Gastrocnemius medialis (tissue), 4 donors: ENCODE results near the gene LCE3D. TPM values are rescaled to one million over a fixed set of nuclear protein-coding genes. Genes with fewer than 3 reads are reported as not detected.
"Not testable (repeated sequence)": the region's sequence is repeated elsewhere in the genome, so short reads cannot be mapped to it uniquely, and the experiment has no call there.

ENCODE experiments used
- ATAC-seq, 2 donors: fragments of 150-250 bp; one replicate each; pipeline ENCODE4 v1.9.1; 2016
- DNase-seq, 2 donors: peaks; one replicate each; pipeline ENCODE4 v3.0.0-alpha.2; 2019
- H3K27ac ChIP-seq, 4 donors: fragments of 200-600 bp; sonication (generic); 1 replicate in 1 of 4; 2 replicates in 3 of 4; pipeline ENCODE4 v1.5.1; 2016 to 2018; ENCODE audit warnings: mild to moderate bottlenecking in 2 of 4, moderate library complexity in 1 of 4
- H3K27me3 ChIP-seq, 3 donors: fragments of 200-600 bp; sonication (generic) in 2 of 3; 1 replicate in 1 of 3; 2 replicates in 2 of 3; pipeline versions ENCODE4 v1.5.1 to v1.6.0; 2016 to 2019; ENCODE audit warnings: mild to moderate bottlenecking in 1 of 3, moderate library complexity in 1 of 3
- H3K36me3 ChIP-seq, 2 donors: fragments of 200-600 bp; sonication (generic) in 1 of 2; one replicate each; pipeline ENCODE4 v1.5.1; 2017 to 2018
- H3K4me1 ChIP-seq, 2 donors: fragments of 200-600 bp; sonication (generic) in 1 of 2; one replicate each; pipeline ENCODE4 v1.5.1; 2016 to 2017; ENCODE audit warnings: mild to moderate bottlenecking in 2 of 2
- H3K4me3 ChIP-seq, 4 donors: fragments of 200-600 bp; sonication (generic) in 3 of 4; 1 replicate in 1 of 4; 2 replicates in 3 of 4; pipeline ENCODE4 v1.5.1; 2016 to 2019; ENCODE audit warnings: mild to moderate bottlenecking in 2 of 4
- H3K9me3 ChIP-seq, 3 donors: fragments of 200-600 bp; sonication (generic) in 2 of 3; 1 replicate in 1 of 3; 2 replicates in 2 of 3; pipeline ENCODE4 v1.5.1; 2016 to 2019
- POLR2A ChIP-seq, 2 donors: fragments of 450-650 bp; IDR thresholded peaks; one replicate each; pipeline ENCODE4 v1.6.1; 2017; ENCODE audit warnings: antibody characterized with exemption in 2 of 2, mild to moderate bottlenecking in 2 of 2, moderate library complexity in 2 of 2
- in situ Hi-C, 4 donors: fragments of 200-750 bp; cut with MboI; loops; one replicate each; pipeline versions ENCODE4 v1.15.0 to v1.8.0; 2017; ENCODE audit warnings: low sequenced_read_pairs in 4 of 4
- intact Hi-C: fragments of 100-400 bp; cut with DNase I; formaldehyde crosslinking; loops from one replicate; pipeline ENCODE4 v1.15.1; 2023; ENCODE audit warnings: low total_unique reads
- total RNA-seq, 4 donors: library from RNA; depleted of rRNA; stranded (reverse); fragments of >200 nt; gene quantifications; one replicate each; pipeline versions ENCODE4 v1.1.0 to v1.2.3, GENCODE V29; 2016
- TF ChIP-seq, protein P1 (sequence below), 5 experiments: fragments of 450-650 bp in 3 of 5; fragments of 200-600 bp in 2 of 5; sonication (generic) in 2 of 5; IDR thresholded peaks in 4 of 5; conservative IDR thresholded peaks in 1 of 5; 1 replicate in 4 of 5; 2 replicates in 1 of 5; pipeline ENCODE4 v1.5.1; 2016 to 2019; ENCODE audit warnings: antibody characterized with exemption in 5 of 5, mild to moderate bottlenecking in 3 of 5, moderate library complexity in 3 of 5

Gene LCE3D
- total RNA-seq, 4 donors from 2014 or later: not detected

- no peak for DNase-seq
- no peak overlapping the region for H3K27ac ChIP-seq
- intact Hi-C loops (loop anchor here (5.0 kb wide), 1 partner anchor 35 kb away; no protein-coding TSS in a partner anchor), in situ Hi-C loops (no loop called here)
- no peak for TF ChIP-seq POLR2A (IDR thresholded peaks at IDR 0.05)
- no peak overlapping the region for H3K4me3 ChIP-seq
- H3K27me3 ChIP-seq: no peaks in the 10 kb centered on the region
- no peaks in the 10 kb centered on the region for H3K9me3 ChIP-seq
- no peaks in the 10 kb centered on the region for H3K36me3 ChIP-seq
- no peak for ATAC-seq
- no peaks in the 10 kb centered on the region for H3K4me1 ChIP-seq
Measured at GRCh38 chr1:152582647-152583046, 2.3 kb upstream of the LCE3D start.

DNA sequence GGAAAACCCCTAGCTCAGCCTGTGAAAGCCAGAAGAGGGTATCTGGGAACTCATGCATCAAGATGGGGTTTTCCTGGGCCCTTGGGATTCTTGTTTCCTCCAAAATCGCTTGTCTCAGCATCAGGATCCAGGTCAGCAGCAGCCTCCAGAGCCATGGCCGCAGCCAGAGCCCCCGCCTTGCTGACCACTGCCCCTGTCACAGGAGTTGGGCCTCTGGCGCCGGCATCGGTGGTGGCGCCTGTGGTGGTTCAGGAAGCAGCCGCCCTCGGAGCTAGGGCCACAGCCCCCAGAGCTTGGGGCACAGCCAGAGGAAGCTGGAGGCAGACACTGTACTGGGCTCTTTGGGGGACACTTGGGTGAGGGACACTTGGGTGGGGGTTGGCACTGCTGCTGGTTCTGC is 790 bp downstream of the LCE3D start:
- intact Hi-C loops, ATAC-seq, H3K27ac ChIP-seq, H3K9me3 ChIP-seq, H3K4me3 ChIP-seq, H3K4me1 ChIP-seq, DNase-seq, H3K27me3 ChIP-seq, H3K36me3 ChIP-seq: not testable (repeated sequence)
- in situ Hi-C loops: loop anchor here in 1 of 4 donors (10.0 kb wide), 1 partner anchor 45 kb away; the partner anchor contains the start of gene LCE3A

- intact Hi-C loops (no loop called here), in situ Hi-C loops (loop anchor here in 1 of 4 donors (10.0 kb wide), 1 partner anchor 48 kb away; the partner anchor contains the start of gene LCE3A)
- TF ChIP-seq, protein P1, sequence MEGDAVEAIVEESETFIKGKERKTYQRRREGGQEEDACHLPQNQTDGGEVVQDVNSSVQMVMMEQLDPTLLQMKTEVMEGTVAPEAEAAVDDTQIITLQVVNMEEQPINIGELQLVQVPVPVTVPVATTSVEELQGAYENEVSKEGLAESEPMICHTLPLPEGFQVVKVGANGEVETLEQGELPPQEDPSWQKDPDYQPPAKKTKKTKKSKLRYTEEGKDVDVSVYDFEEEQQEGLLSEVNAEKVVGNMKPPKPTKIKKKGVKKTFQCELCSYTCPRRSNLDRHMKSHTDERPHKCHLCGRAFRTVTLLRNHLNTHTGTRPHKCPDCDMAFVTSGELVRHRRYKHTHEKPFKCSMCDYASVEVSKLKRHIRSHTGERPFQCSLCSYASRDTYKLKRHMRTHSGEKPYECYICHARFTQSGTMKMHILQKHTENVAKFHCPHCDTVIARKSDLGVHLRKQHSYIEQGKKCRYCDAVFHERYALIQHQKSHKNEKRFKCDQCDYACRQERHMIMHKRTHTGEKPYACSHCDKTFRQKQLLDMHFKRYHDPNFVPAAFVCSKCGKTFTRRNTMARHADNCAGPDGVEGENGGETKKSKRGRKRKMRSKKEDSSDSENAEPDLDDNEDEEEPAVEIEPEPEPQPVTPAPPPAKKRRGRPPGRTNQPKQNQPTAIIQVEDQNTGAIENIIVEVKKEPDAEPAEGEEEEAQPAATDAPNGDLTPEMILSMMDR (IDR thresholded peaks at IDR 0.05 in 4 of 5, conservative IDR thresholded peaks at IDR 0.05 in 1 of 5): no peak
- no peak for TF ChIP-seq POLR2A (IDR thresholded peaks at IDR 0.05)
- ATAC-seq (no peak), DNase-seq (no peak)
- no peak overlapping the region for H3K4me3 ChIP-seq
- H3K4me1 ChIP-seq: no peaks in the 10 kb centered on the region
- H3K36me3 ChIP-seq: no peaks in the 10 kb centered on the region
- H3K9me3 ChIP-seq: no peaks in the 10 kb centered on the region
- H3K27me3 ChIP-seq: no peaks in the 10 kb centered on the region
- no peak overlapping the region for H3K27ac ChIP-seq
Measured at GRCh38 chr1:152577168-152577567, 3.1 kb downstream of the LCE3D start.

DNA sequence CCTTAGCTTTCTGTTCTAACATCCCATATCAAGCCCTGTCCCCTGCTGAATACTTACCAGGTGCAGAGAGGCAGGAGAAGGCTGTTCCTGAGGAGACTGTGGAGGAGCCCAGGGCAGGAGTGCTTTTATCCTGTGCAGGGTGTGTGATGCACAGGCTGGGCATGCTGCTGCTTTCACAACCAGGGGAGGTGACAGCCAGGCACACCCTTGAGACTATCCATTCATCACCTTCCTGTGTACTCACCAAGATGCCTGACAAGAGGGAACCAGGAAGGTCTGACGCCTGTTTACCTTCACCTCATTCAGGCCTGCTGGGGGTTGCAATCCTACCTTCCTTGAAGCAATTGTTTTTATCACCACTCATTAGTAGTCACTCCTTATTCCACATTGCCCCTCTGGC is 13.6 kb downstream of the LCE3D start, which contains the start of gene LCE3E:
Gene LCE3E (minus strand): TSS at position 100 of the 400 bp plus-strand sequence. CDS start 572 bp downstream, outside the sequence.
- H3K36me3 ChIP-seq: no peaks in the 10 kb centered on the region
- H3K9me3 ChIP-seq: no peaks in the 10 kb centered on the region
- DNase-seq (no peak), ATAC-seq (no peak)
- intact Hi-C loops (no loop called here), in situ Hi-C loops (no loop called here)
- no peaks in the 10 kb centered on the region for H3K27me3 ChIP-seq
- no peak for TF ChIP-seq POLR2A (IDR thresholded peaks at IDR 0.05)
- TF ChIP-seq, protein P1 (IDR thresholded peaks at IDR 0.05 in 4 of 5, conservative IDR thresholded peaks at IDR 0.05 in 1 of 5): no peak
- H3K27ac ChIP-seq: no peak within 1 kb of the TSS
- H3K4me3 ChIP-seq: no peak within 1 kb of the TSS
- no peaks in the 10 kb centered on the region for H3K4me1 ChIP-seq

GRCh38 chr1:152565535-152566215 is 14.6 kb downstream of the LCE3D start:
- Histone ChIP-seq H3K27ac (no peak overlapping the region), H3K9me3 (no peaks in the 10 kb centered on the region), H3K4me3 (no peak overlapping the region), H3K27me3 (no peaks in the 10 kb centered on the region), H3K4me1 (no peaks in the 10 kb centered on the region), H3K36me3 (no peaks in the 10 kb centered on the region)
- in situ Hi-C loops (no loop called here), intact Hi-C loops (no loop called here)
- DNase-seq (no peak), ATAC-seq (no peak)
- TF ChIP-seq POLR2A (IDR thresholded peaks at IDR 0.05): no peak
- TF ChIP-seq, protein P1 (IDR thresholded peaks at IDR 0.05 in 4 of 5, conservative IDR thresholded peaks at IDR 0.05 in 1 of 5): no peak
